H1 (cell line): ENCODE measurements around the gene UGT1A1.

Experiments used
- ASH2L ChIP-seq: fragments of 200-600, 300-600 bp; sonication (generic); IDR thresholded peaks from one replicate; pipeline ENCODE4 v1.7.1; 2017; ENCODE audit warnings: low read length
- EP300 ChIP-seq, 2 experiments: IDR thresholded peaks; 1 replicate in 1 of 2; 2 replicates in 1 of 2; pipeline ENCODE4 v1.6.1; 2011 to 2012; ENCODE audit warnings: low read depth in 2 of 2, low read length in 2 of 2, mild to moderate bottlenecking in 2 of 2, borderline replicate concordance in 1 of 2, inconsistent platforms in 1 of 2, moderate library complexity in 1 of 2
- KDM5A ChIP-seq: fragments of 200-600 bp; IDR thresholded peaks from 2 replicates; pipeline ENCODE4 v1.7.1; 2012; ENCODE audit warnings: mild to moderate bottlenecking, low read length, inconsistent platforms, mixed read lengths
- MAFK ChIP-seq: IDR thresholded peaks from 2 replicates; pipeline ENCODE4 v1.6.1; 2012; ENCODE audit warnings: low read depth, mild to moderate bottlenecking, improper control_type of control experiment, low read length
- POLR2A ChIP-seq, 2 experiments: IDR thresholded peaks; 1 replicate in 1 of 2; 2 replicates in 1 of 2; pipeline ENCODE4 v1.6.1; 2011; ENCODE audit warnings: low read depth in 2 of 2, low read length in 2 of 2, mild to moderate bottlenecking in 2 of 2; ENCODE audit errors: control extremely low read depth in 1 of 2
- RNF2 ChIP-seq: fragments of 200-900, 300-1000 bp; sonication (generic); IDR thresholded peaks from 2 replicates; pipeline ENCODE4 v1.7.1; 2016; ENCODE audit warnings: borderline replicate concordance, low read depth, mild to moderate bottlenecking, antibody characterized with exemption, low read length; ENCODE audit not compliant: poor library complexity, severe bottlenecking; ENCODE audit errors: missing control alignments
- SUZ12 ChIP-seq: fragments of 200-600 bp; sonication (generic); IDR thresholded peaks from 2 replicates; pipeline ENCODE4 v1.6.1; 2012; ENCODE audit warnings: mild to moderate bottlenecking, inconsistent platforms, low read length, moderate library complexity, mixed read lengths
- TBP ChIP-seq: IDR thresholded peaks from 2 replicates; pipeline ENCODE4 v1.6.1; 2011; ENCODE audit warnings: low read depth, low read length, improper control_type of control experiment
- ZNF274 ChIP-seq: IDR thresholded peaks from 2 replicates; pipeline ENCODE4 v1.7.0; 2012; ENCODE audit warnings: low read length, borderline replicate concordance; ENCODE audit errors: extremely low read depth
- TF ChIP-seq, protein P1 (sequence below): IDR thresholded peaks from 2 replicates; pipeline ENCODE4 v1.6.1; 2011; ENCODE audit warnings: low read depth, mild to moderate bottlenecking, low read length; ENCODE audit not compliant: insufficient read depth
- TF ChIP-seq, protein P2 (sequence below), 3 experiments: IDR thresholded peaks; 1 replicate in 2 of 3; 2 replicates in 1 of 3; pipeline versions ENCODE4 v1.5.1 to v1.6.1; 2011; ENCODE audit warnings: low read length in 3 of 3, mild to moderate bottlenecking in 3 of 3, inconsistent platforms in 2 of 3, low read depth in 1 of 3, moderate library complexity in 1 of 3; ENCODE audit not compliant: insufficient read depth in 1 of 3; ENCODE audit errors: control extremely low read depth in 1 of 3

- TF ChIP-seq POLR2A (IDR thresholded peaks at IDR 0.05; ENCODE audit: control extremely low read depth in 1 of 2, low read depth in 2 of 2, low read length in 2 of 2) (no peak), ZNF274 (no peak), TBP (no peak), EP300 (IDR thresholded peaks at IDR 0.05; ENCODE audit: borderline replicate concordance in 1 of 2, low read depth in 2 of 2, low read length in 2 of 2) (no peak), RNF2 (no peak), KDM5A (no peak), SUZ12 (no peak), ASH2L (no peak), MAFK (no peak)
- TF ChIP-seq, protein P1, sequence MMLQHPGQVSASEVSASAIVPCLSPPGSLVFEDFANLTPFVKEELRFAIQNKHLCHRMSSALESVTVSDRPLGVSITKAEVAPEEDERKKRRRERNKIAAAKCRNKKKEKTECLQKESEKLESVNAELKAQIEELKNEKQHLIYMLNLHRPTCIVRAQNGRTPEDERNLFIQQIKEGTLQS: no peak
- TF ChIP-seq, protein P2, sequence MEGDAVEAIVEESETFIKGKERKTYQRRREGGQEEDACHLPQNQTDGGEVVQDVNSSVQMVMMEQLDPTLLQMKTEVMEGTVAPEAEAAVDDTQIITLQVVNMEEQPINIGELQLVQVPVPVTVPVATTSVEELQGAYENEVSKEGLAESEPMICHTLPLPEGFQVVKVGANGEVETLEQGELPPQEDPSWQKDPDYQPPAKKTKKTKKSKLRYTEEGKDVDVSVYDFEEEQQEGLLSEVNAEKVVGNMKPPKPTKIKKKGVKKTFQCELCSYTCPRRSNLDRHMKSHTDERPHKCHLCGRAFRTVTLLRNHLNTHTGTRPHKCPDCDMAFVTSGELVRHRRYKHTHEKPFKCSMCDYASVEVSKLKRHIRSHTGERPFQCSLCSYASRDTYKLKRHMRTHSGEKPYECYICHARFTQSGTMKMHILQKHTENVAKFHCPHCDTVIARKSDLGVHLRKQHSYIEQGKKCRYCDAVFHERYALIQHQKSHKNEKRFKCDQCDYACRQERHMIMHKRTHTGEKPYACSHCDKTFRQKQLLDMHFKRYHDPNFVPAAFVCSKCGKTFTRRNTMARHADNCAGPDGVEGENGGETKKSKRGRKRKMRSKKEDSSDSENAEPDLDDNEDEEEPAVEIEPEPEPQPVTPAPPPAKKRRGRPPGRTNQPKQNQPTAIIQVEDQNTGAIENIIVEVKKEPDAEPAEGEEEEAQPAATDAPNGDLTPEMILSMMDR (IDR thresholded peaks at IDR 0.05; ENCODE audit: control extremely low read depth in 1 of 3, insufficient read depth in 1 of 3, low read depth in 1 of 3, low read length in 3 of 3): no peak
Observed at GRCh38 chr2:233743464-233744259, 16.4 kb upstream of the UGT1A1 start.
